Keratinocyte (primary cell): Measurements from ENCODE around the gene TSC1. TPM values are rescaled to one million over a fixed set of nuclear protein-coding genes. Genes with fewer than 3 reads are reported as not detected.

Experiments
- DNase-seq: peaks from one replicate; pipeline ENCODE4 v3.0.0-alpha.2; 2011; ENCODE audit warnings: low read depth, missing footprints, low spot score
- FAIRE-seq: peaks from 2 replicates; lab custom pipeline; 2011; peaks lifted over from hg19 to GRCh38; lab: Jason Lieb, UNC
- H2AFZ ChIP-seq: 2 replicates; pipeline ENCODE4 v1.6.0; 2012; ENCODE audit warnings: low read length, control low read depth, inconsistent platforms; ENCODE audit not compliant: control insufficient read depth
- H3K27ac ChIP-seq: 2 replicates; pipeline ENCODE4 v1.5.1; 2011; ENCODE audit warnings: low read length; ENCODE audit not compliant: control insufficient read depth, insufficient read depth
- H3K27me3 ChIP-seq: 3 replicates; pipeline ENCODE4 v1.6.0; 2011; ENCODE audit warnings: low read length; ENCODE audit not compliant: control insufficient read depth, insufficient read depth; ENCODE audit errors: extremely low read depth
- H3K36me3 ChIP-seq, 2 experiments: 2 replicates in 1 of 2; 3 replicates in 1 of 2; pipeline ENCODE4 v1.5.1; 2011; ENCODE audit warnings: low read length in 2 of 2, mild to moderate bottlenecking in 1 of 2; ENCODE audit not compliant: control insufficient read depth in 2 of 2, insufficient read depth in 2 of 2; ENCODE audit errors: extremely low read depth in 1 of 2
- H3K4me1 ChIP-seq: 3 replicates; pipeline ENCODE4 v1.5.1; 2011; ENCODE audit warnings: low read length; ENCODE audit not compliant: control insufficient read depth, insufficient read depth; ENCODE audit errors: extremely low read depth
- H3K4me2 ChIP-seq: 3 replicates; pipeline ENCODE4 v1.6.0; 2011; ENCODE audit warnings: low read depth, low read length; ENCODE audit not compliant: control insufficient read depth, insufficient read depth; ENCODE audit errors: extremely low read depth
- H3K4me3 ChIP-seq, 3 experiments: fragments of 200-600 bp in 1 of 3; sonication (generic) in 1 of 3; 2 replicates in 2 of 3; 3 replicates in 1 of 3; pipeline ENCODE4 v1.5.1; 2011 to 2016; ENCODE audit warnings: low read length in 3 of 3, mild to moderate bottlenecking in 3 of 3, control low read depth in 2 of 3, inconsistent platforms in 1 of 3, low read depth in 1 of 3, mixed read lengths in 1 of 3, mixed run types in 1 of 3, moderate library complexity in 1 of 3; ENCODE audit not compliant: control insufficient read depth in 2 of 3, insufficient read depth in 2 of 3; ENCODE audit errors: extremely low read depth in 1 of 3
- H3K79me2 ChIP-seq: 2 replicates; pipeline ENCODE4 v1.6.0; 2012; ENCODE audit warnings: low read length; ENCODE audit not compliant: control insufficient read depth, insufficient read depth
- H3K9ac ChIP-seq: 3 replicates; pipeline ENCODE4 v1.6.0; 2011; ENCODE audit warnings: low read length; ENCODE audit not compliant: control insufficient read depth, insufficient read depth; ENCODE audit errors: extremely low read depth
- H3K9me1 ChIP-seq: 3 replicates; pipeline ENCODE4 v1.6.0; 2011; ENCODE audit warnings: low read length; ENCODE audit not compliant: control insufficient read depth, insufficient read depth; ENCODE audit errors: extremely low read depth
- H3K9me3 ChIP-seq: 2 replicates; pipeline ENCODE4 v1.5.1; 2012; ENCODE audit warnings: low read depth, low read length; ENCODE audit not compliant: control insufficient read depth
- H4K20me1 ChIP-seq: 3 replicates; pipeline ENCODE4 v1.6.0; 2011; ENCODE audit warnings: low read length; ENCODE audit not compliant: control insufficient read depth, insufficient read depth; ENCODE audit errors: extremely low read depth
- EZH2 ChIP-seq: IDR thresholded peaks from one replicate; pipeline ENCODE4 v1.6.1; 2012; ENCODE audit warnings: inconsistent platforms, mild to moderate bottlenecking, low read length, moderate library complexity
- dilution Hi-C: fragments of 300-500 bp; cut with MboI; formaldehyde crosslinking; loops from one replicate; pipeline ENCODE4 v1.7.0; 2020; ENCODE audit warnings: low sequenced_read_pairs; ENCODE audit not compliant: extremely low pct_ligation_motif_present
- polyA plus RNA-seq, 5 experiments: library from polyadenylated mRNA; depleted of rRNA in 3 of 5; stranded (reverse) in 3 of 5; stranded (forward) in 1 of 5; unstranded in 1 of 5; fragments of >200 nt; gene quantifications; 1 replicate in 1 of 5; 2 replicates in 3 of 5; 3 replicates in 1 of 5; pipeline versions ENCODE4 v1.2.1 to v1.2.3, GENCODE V29; 2011 to 2012; ENCODE audit warnings: missing spikeins in 2 of 5, low read depth in 1 of 5, low replicate concordance in 1 of 5
- TF ChIP-seq, protein P1 (sequence below), 3 experiments: IDR thresholded peaks in 1 of 3; conservative IDR thresholded peaks in 1 of 3; optimal IDR thresholded peaks in 1 of 3; 2 replicates in 2 of 3; 3 replicates in 1 of 3; pipeline versions ENCODE3 to v1.5.1; 2011; ENCODE audit warnings: low read length in 3 of 3, mild to moderate bottlenecking in 3 of 3, moderate library complexity in 2 of 3, control low read depth in 1 of 3, inconsistent platforms in 1 of 3; ENCODE audit not compliant: insufficient read depth in 2 of 3; ENCODE audit errors: extremely low read depth in 1 of 3

The TSC1 gene
- polyA plus RNA-seq, 1 donor (not counting 4 experiments of a cell fraction or from before 2014, with no cell fraction given), result 26.1 TPM

DNA sequence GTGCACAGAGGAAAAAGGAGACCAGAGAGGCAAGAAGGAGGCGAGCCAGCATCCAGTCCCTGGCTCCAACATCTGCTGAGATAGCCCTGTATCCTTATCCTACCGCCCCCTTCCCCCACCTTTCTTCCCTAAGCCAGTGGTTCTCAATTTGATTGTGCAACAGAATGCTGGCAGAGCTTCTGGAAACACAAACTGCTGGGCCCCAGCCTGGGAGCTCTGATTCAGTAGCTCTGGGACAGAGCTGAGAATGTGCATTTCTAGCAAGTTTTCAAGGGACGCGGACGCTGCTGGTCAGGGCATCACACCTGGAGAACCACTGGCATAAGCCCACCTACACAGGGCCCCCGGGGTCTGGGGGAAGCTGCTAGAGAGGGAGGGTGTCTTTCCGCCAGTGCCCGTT, 87.4 kb downstream of the TSC1 start:
- H3K4me3 ChIP-seq, result no peak overlapping the region
- H3K27ac ChIP-seq, result no peak overlapping the region
- DNase-seq (no peak), FAIRE-seq (no peak)
- H3K36me3 ChIP-seq, result no peaks in the 10 kb centered on the region
- dilution Hi-C loops, result no loop called here
- no peaks in the 10 kb centered on the region for H3K79me2 ChIP-seq
- H3K27me3 ChIP-seq, result peaks cover 19% of the 10 kb centered on the region
- H3K9me3 ChIP-seq, result no peaks in the 10 kb centered on the region
- H4K20me1 ChIP-seq, result no peaks in the 10 kb centered on the region
- no peak overlapping the region for H3K9ac ChIP-seq
- no peak overlapping the region for H3K4me2 ChIP-seq
- H3K4me1 ChIP-seq, result no peaks in the 10 kb centered on the region
- TF ChIP-seq, protein P1, sequence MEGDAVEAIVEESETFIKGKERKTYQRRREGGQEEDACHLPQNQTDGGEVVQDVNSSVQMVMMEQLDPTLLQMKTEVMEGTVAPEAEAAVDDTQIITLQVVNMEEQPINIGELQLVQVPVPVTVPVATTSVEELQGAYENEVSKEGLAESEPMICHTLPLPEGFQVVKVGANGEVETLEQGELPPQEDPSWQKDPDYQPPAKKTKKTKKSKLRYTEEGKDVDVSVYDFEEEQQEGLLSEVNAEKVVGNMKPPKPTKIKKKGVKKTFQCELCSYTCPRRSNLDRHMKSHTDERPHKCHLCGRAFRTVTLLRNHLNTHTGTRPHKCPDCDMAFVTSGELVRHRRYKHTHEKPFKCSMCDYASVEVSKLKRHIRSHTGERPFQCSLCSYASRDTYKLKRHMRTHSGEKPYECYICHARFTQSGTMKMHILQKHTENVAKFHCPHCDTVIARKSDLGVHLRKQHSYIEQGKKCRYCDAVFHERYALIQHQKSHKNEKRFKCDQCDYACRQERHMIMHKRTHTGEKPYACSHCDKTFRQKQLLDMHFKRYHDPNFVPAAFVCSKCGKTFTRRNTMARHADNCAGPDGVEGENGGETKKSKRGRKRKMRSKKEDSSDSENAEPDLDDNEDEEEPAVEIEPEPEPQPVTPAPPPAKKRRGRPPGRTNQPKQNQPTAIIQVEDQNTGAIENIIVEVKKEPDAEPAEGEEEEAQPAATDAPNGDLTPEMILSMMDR (optimal IDR thresholded peaks at IDR 0.05 in 1 of 3, IDR thresholded peaks at IDR 0.05 in 1 of 3, conservative IDR thresholded peaks at IDR 0.05 in 1 of 3; ENCODE audit: extremely low read depth in 1 of 3, insufficient read depth in 2 of 3, low read length in 3 of 3), result no peak
- TF ChIP-seq EZH2, result no peak
- no peak overlapping the region for H2AFZ ChIP-seq
- H3K9me1 ChIP-seq, result no peaks in the 10 kb centered on the region

- no peaks in the 10 kb centered on the region for H3K9me1 ChIP-seq
- no peaks in the 10 kb centered on the region for H3K79me2 ChIP-seq
- H3K36me3 ChIP-seq, result no peaks in the 10 kb centered on the region
- no peak overlapping the region for H3K27ac ChIP-seq
- peaks cover 19% of the 10 kb centered on the region for H3K27me3 ChIP-seq
- no peak overlapping the region for H2AFZ ChIP-seq
- no peaks in the 10 kb centered on the region for H4K20me1 ChIP-seq
- no peak for FAIRE-seq
- no peak overlapping the region for H3K9ac ChIP-seq
- no peak overlapping the region for H3K4me3 ChIP-seq
- H3K4me2 ChIP-seq, result no peak overlapping the region
- dilution Hi-C loops, result no loop called here
- no peaks in the 10 kb centered on the region for H3K4me1 ChIP-seq
- DNase-seq, result no peak
- no peaks in the 10 kb centered on the region for H3K9me3 ChIP-seq
- no peak for TF ChIP-seq EZH2
These were observed 88.5 kb downstream of the TSC1 start for GRCh38 chr9:132855904-132856303.

- Histone ChIP-seq H3K79me2 (no peaks in the 10 kb centered on the region), H3K4me1 (no peaks in the 10 kb centered on the region), H3K27ac (no peak overlapping the region), H3K4me3 (no peak overlapping the region), H4K20me1 (no peaks in the 10 kb centered on the region), H3K9me1 (no peaks in the 10 kb centered on the region), H3K9ac (no peak overlapping the region), H3K36me3 (no peaks in the 10 kb centered on the region), H2AFZ (no peak overlapping the region), H3K27me3 (peaks cover 19% of the 10 kb centered on the region), H3K4me2 (no peak overlapping the region), H3K9me3 (no peaks in the 10 kb centered on the region)
- TF ChIP-seq, protein P1 (optimal IDR thresholded peaks at IDR 0.05 in 1 of 3, IDR thresholded peaks at IDR 0.05 in 1 of 3, conservative IDR thresholded peaks at IDR 0.05 in 1 of 3; ENCODE audit: extremely low read depth in 1 of 3, insufficient read depth in 2 of 3, low read length in 3 of 3), result no peak
- TF ChIP-seq EZH2, result no peak
- FAIRE-seq, result no peak
- dilution Hi-C loops, result no loop called here
- DNase-seq, result no peak
These were observed 89.6 kb downstream of the TSC1 start for GRCh38 chr9:132854832-132855231.
